OCI-LY1 (cell line): ENCODE data around the gene TOMM20.

Source experiments
- CTCF ChIP-seq: fragments of 200-600 bp; sonication (generic), shearing (Covaris generic); IDR thresholded peaks from 2 replicates; pipeline ENCODE4 v1.5.1; 2017; ENCODE audit warnings: mild to moderate bottlenecking, antibody characterized with exemption, low read length, moderate library complexity, mixed read lengths
- EZH2 ChIP-seq: fragments of 200-600 bp; sonication (generic), shearing (Covaris generic); IDR thresholded peaks from 2 replicates; pipeline ENCODE4 v1.8.0; 2017; ENCODE audit warnings: borderline replicate concordance, mixed run types, mild to moderate bottlenecking, antibody characterized with exemption, low read length, moderate library complexity, mixed read lengths

GRCh38 chr1:235093013-235093695 is 35.5 kb downstream of the TOMM20 start:
- no peak for TF ChIP-seq CTCF
- no peak for TF ChIP-seq EZH2
